ENCODE results near the gene OARD1.
A peak's percentile ranks its signal among the peaks of the same experiment; 100 is the strongest.

The OARD1 gene

GRCh38 chr6:41074692-41075436 is 2.7 kb upstream of the OARD1 start:
- no peak for ATAC-seq

GRCh38 chr6:41073968-41074691 is 2.0 kb upstream of the OARD1 start:
- ATAC-seq = no peak

GRCh38 chr6:41073203-41073967 is 1.2 kb upstream of the OARD1 start:
- peak; percentile 5 to 9 for ATAC-seq

GRCh38 chr6:41072836-41073202 is 663 bp upstream of the OARD1 start, which contains the start of gene NFYA:
Gene NFYA (plus strand): TSS chr6:41072974. CDS start chr6:41079090, 6,116 bp downstream.
- peak; percentile 78 to 80 for ATAC-seq

GRCh38 chr6:41071501-41071922 is 644 bp downstream of the OARD1 start:
- ATAC-seq = no peak

- ATAC-seq = no peak
These were observed 5.3 kb downstream of the OARD1 start for GRCh38 chr6:41066867-41067304.

- no peak for ATAC-seq
These were observed 6.6 kb downstream of the OARD1 start for GRCh38 chr6:41065550-41066026.

GRCh38 chr6:41064841-41065240 is 7.3 kb downstream of the OARD1 start:
- ATAC-seq = no peak

GRCh38 chr6:41063884-41064285 is 8.3 kb downstream of the OARD1 start:
- no peak for ATAC-seq

GRCh38 chr6:41062056-41062455 is 10.1 kb downstream of the OARD1 start:
- ATAC-seq = no peak

- ATAC-seq = no peak
These were observed 10.9 kb downstream of the OARD1 start for GRCh38 chr6:41061196-41061726.

GRCh38 chr6:41059556-41059955 is 12.6 kb downstream of the OARD1 start:
- no peak for ATAC-seq

- no peak for ATAC-seq
These were observed 13.4 kb downstream of the OARD1 start for GRCh38 chr6:41058783-41059181.

- ATAC-seq = no peak
These were observed 15.2 kb downstream of the OARD1 start for GRCh38 chr6:41056768-41057490.

GRCh38 chr6:41055149-41055548 is 17.0 kb downstream of the OARD1 start:
- no peak for ATAC-seq

GRCh38 chr6:41054511-41054910 is 17.6 kb downstream of the OARD1 start:
- no peak for ATAC-seq

- ATAC-seq = no peak
These were observed 19.1 kb downstream of the OARD1 start, which contains the start of gene APOBEC2 for GRCh38 chr6:41053041-41053440. Gene APOBEC2 (plus strand): TSS chr6:41053202. CDS start chr6:41053348, 146 bp downstream.

GRCh38 chr6:41051873-41052272 is 20.3 kb downstream of the OARD1 start:
- peak in 1 of 2 donors; percentile 36 for ATAC-seq

GRCh38 chr6:41050536-41050935 is 21.6 kb downstream of the OARD1 start:
- no peak for ATAC-seq

GRCh38 chr6:41049955-41050354 is 22.2 kb downstream of the OARD1 start:
- ATAC-seq = no peak

GRCh38 chr6:41049521-41049920 is 22.6 kb downstream of the OARD1 start:
- no peak for ATAC-seq
